ENCODE measurements around the gene ATRNL1.

The ATRNL1 gene, protein sequence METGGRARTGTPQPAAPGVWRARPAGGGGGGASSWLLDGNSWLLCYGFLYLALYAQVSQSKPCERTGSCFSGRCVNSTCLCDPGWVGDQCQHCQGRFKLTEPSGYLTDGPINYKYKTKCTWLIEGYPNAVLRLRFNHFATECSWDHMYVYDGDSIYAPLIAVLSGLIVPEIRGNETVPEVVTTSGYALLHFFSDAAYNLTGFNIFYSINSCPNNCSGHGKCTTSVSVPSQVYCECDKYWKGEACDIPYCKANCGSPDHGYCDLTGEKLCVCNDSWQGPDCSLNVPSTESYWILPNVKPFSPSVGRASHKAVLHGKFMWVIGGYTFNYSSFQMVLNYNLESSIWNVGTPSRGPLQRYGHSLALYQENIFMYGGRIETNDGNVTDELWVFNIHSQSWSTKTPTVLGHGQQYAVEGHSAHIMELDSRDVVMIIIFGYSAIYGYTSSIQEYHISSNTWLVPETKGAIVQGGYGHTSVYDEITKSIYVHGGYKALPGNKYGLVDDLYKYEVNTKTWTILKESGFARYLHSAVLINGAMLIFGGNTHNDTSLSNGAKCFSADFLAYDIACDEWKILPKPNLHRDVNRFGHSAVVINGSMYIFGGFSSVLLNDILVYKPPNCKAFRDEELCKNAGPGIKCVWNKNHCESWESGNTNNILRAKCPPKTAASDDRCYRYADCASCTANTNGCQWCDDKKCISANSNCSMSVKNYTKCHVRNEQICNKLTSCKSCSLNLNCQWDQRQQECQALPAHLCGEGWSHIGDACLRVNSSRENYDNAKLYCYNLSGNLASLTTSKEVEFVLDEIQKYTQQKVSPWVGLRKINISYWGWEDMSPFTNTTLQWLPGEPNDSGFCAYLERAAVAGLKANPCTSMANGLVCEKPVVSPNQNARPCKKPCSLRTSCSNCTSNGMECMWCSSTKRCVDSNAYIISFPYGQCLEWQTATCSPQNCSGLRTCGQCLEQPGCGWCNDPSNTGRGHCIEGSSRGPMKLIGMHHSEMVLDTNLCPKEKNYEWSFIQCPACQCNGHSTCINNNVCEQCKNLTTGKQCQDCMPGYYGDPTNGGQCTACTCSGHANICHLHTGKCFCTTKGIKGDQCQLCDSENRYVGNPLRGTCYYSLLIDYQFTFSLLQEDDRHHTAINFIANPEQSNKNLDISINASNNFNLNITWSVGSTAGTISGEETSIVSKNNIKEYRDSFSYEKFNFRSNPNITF (N-terminal part only)

DNA sequence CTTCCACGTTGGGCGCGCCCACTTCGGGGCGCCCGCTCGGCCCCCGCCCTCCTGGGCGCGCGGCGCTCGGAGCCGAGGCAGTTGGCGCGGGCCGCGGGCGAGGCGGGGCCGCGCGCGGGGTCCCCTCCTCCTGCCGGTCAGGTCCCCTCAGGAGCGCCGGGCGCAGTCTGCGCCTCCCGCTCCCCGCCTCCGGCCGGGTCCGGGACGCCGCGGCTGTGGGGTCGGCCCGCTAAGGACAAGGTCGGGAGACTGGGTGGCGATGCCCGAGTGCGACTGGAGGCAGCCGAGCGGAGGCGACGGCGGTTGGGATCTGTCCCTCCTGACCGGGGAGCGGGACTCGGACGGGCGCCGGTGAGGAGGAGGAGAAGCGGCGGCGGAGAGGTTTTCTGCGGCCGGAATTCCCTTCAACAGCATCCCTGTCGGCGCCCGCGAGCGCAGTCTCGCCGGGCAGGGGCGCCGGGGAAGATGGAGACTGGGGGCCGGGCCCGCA is at the start of gene ATRNL1:
Gene ATRNL1 (plus strand): TSS at position 80 of the 490 bp plus-strand sequence. CDS start 386 bp downstream, at position 466.
- TF ChIP-seq, protein P1, sequence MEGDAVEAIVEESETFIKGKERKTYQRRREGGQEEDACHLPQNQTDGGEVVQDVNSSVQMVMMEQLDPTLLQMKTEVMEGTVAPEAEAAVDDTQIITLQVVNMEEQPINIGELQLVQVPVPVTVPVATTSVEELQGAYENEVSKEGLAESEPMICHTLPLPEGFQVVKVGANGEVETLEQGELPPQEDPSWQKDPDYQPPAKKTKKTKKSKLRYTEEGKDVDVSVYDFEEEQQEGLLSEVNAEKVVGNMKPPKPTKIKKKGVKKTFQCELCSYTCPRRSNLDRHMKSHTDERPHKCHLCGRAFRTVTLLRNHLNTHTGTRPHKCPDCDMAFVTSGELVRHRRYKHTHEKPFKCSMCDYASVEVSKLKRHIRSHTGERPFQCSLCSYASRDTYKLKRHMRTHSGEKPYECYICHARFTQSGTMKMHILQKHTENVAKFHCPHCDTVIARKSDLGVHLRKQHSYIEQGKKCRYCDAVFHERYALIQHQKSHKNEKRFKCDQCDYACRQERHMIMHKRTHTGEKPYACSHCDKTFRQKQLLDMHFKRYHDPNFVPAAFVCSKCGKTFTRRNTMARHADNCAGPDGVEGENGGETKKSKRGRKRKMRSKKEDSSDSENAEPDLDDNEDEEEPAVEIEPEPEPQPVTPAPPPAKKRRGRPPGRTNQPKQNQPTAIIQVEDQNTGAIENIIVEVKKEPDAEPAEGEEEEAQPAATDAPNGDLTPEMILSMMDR (IDR thresholded peaks at IDR 0.05; ENCODE audit: extremely low read depth, missing control alignments) = no peak
- DNase-seq (ENCODE audit: low spot score) = peak; percentile 74

DNA sequence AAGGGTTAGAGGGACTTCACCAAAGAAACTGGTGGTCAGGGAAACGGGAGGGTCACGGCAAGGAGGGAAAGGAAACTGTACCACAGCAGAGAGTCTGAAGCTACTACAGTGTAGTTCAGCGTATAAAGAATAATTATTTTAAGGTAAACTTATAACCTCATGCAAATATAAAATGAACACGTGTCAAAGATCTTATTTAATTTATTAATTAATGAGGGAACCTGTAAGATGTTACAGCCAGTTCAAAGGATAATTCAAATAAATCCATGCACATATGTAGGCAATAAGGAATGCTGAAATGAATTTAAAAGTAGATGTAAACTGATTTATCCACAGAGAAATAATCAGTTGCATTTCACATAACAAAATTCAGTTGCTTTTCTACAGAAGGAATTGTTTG is 49.4 kb upstream of the ATRNL1 start:
- no peak for DNase-seq (ENCODE audit: low spot score)
- TF ChIP-seq, protein P1 (IDR thresholded peaks at IDR 0.05; ENCODE audit: extremely low read depth, missing control alignments) = no peak

DNA sequence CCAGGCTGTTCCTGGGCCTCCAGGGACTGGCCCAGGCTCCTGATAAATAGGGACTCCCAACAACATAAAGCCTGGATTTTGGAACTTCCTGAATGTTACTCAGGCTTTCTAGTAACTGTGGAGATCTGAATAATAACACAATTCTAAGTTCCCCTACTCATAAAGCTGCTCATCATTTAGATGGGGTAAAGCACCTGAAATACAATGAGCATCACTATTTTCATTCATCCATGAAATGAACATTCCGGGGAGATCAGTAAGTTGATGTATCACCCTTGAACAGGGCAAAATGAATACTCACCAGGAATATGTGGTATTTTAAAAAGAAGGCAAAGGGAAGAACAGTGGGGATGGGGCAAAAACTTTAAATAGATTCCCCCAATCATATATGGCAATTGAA is 48.3 kb upstream of the ATRNL1 start:
- no peak for DNase-seq (ENCODE audit: low spot score)

DNA sequence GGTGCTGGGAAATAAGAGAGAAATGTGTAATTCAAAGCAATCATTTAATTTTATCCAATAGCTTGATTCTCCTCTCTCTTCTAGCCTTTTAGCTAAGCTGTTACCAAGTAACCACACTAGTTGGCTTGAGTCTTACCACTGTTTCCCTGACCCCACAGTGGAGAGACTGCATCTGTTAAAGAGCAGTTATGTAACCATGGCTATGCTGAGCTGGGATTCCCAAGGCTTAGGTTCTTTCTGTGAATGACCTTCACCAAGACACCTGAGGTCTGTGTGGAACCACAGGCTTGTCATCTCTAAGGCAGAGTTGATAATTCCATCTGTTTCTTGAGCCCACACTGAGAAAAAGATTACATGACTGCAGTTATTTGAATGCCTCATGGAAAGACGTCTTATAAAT is 47.7 kb upstream of the ATRNL1 start:
- TF ChIP-seq, protein P1 (IDR thresholded peaks at IDR 0.05; ENCODE audit: extremely low read depth, missing control alignments) = no peak
- DNase-seq (ENCODE audit: low spot score) = no peak

More for the DNA sequence above, 48.3 kb upstream of the ATRNL1 start:
- TF ChIP-seq, protein P1 (IDR thresholded peaks at IDR 0.05; ENCODE audit: extremely low read depth, missing control alignments) = no peak

DNA sequence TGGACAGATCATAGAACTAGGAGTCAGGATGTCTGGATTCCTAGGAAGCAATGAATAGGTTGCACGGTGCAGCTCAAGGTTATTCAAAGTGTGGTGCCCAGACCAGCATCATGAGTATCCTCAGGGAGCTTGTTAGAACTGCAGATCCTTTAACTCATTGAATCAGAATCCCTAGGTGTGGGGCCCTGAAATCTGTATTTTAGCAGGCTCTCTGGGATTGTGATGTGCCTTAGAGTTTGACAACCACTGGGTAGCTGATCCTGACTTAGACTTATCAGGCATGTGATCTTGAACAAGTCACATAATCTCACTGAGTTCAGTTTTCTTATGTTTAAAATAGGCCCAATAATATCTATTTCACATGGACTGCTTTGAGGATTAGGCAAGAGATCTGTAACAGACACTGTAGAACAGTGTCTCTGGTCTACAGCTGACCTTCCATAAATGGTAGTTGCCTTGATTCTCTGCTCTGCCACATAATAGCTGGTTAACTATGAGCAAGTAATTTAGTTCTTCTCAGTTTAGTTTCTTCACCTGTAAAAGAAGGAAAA is 46.4 kb upstream of the ATRNL1 start:
- DNase-seq (ENCODE audit: low spot score) = no peak
- TF ChIP-seq, protein P1 (IDR thresholded peaks at IDR 0.05; ENCODE audit: extremely low read depth, missing control alignments) = no peak

DNA sequence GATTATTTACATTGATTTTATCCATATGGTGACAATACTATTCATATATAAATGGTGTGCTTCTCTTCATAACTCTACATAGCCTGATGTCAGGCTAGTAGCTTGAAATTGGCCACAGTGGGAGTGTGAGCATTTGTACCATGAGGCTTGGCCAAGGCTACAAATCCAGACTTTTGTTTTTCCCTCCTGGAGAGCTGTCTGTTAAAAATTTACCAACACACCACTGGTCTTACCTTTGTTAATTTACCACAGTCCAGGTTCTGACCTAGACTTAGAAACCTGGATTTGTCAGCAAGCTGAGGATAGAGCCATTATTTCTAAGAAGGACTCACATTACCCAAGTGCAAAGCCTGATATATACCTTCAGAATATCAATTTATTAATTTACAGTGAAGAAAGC is 45.5 kb upstream of the ATRNL1 start:
- no peak for DNase-seq (ENCODE audit: low spot score)
- TF ChIP-seq, protein P1 (IDR thresholded peaks at IDR 0.05; ENCODE audit: extremely low read depth, missing control alignments) = no peak
